HEK293T (cell line): ENCODE results near the gene REV1.

Experiments
- ARNT ChIP-seq: fragments of 450-650 bp; IDR thresholded peaks from 2 replicates; pipeline ENCODE4 v1.6.1; 2017; ENCODE audit warnings: mild to moderate bottlenecking
- BHLHE40 ChIP-seq: fragments of 450-650 bp; IDR thresholded peaks from 2 replicates; pipeline ENCODE4 v1.6.1; 2016; ENCODE audit warnings: mild to moderate bottlenecking, moderate library complexity, borderline replicate concordance
- CTBP1 ChIP-seq: fragments of 450-650 bp; IDR thresholded peaks from 2 replicates; pipeline ENCODE4 v1.6.1; 2016; ENCODE audit warnings: borderline replicate concordance
- HDGF ChIP-seq: fragments of 450-650 bp; IDR thresholded peaks from 2 replicates; pipeline ENCODE4 v1.6.1; 2017; ENCODE audit warnings: antibody characterized with exemption, borderline replicate concordance
- L3MBTL2 ChIP-seq: fragments of 450-650 bp; conservative IDR thresholded peaks from 2 replicates; pipeline ENCODE4 v1.6.1; 2016; ENCODE audit warnings: mild to moderate bottlenecking
- NFRKB ChIP-seq: fragments of 450-650 bp; IDR thresholded peaks from 2 replicates; pipeline ENCODE4 v1.6.1; 2016; ENCODE audit warnings: mild to moderate bottlenecking, moderate library complexity
- SP1 ChIP-seq: fragments of 450-650 bp; IDR thresholded peaks from 2 replicates; pipeline ENCODE4 v1.6.1; 2017
- SUZ12 ChIP-seq: fragments of 450-650 bp; IDR thresholded peaks from 2 replicates; pipeline ENCODE4 v1.6.1; 2016; ENCODE audit warnings: mild to moderate bottlenecking
- TARDBP ChIP-seq: fragments of 450-650 bp; IDR thresholded peaks from 2 replicates; pipeline ENCODE4 v1.6.1; 2016
- TF ChIP-seq, protein P1 (sequence below): fragments of 450-650 bp; IDR thresholded peaks from 2 replicates; pipeline ENCODE4 v1.6.1; 2016

DNA sequence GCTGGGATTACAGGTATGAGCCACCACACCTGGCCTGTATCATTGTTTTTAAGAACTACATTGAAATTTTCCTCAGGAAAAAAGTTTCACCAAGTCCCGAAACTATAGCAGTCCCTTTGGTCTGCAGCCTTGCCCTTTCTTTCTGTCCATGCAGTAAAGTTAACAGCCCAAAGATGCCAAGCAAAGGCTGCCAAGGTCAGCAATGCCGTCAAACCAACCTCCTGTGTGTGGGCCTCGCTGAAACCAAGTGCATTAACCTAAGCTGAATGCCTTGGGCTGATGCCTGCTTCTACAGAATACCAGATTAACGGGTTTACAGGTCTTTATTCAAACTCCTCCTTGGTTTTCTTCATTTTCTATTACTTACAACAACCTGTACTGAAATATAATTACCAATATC is 79.5 kb downstream of the REV1 start:
- TF ChIP-seq ARNT (no peak), CTBP1 (no peak), SP1 (no peak), TARDBP (no peak), SUZ12 (no peak), NFRKB (no peak), HDGF (no peak), L3MBTL2 (no peak), BHLHE40 (no peak)
- TF ChIP-seq, protein P1, sequence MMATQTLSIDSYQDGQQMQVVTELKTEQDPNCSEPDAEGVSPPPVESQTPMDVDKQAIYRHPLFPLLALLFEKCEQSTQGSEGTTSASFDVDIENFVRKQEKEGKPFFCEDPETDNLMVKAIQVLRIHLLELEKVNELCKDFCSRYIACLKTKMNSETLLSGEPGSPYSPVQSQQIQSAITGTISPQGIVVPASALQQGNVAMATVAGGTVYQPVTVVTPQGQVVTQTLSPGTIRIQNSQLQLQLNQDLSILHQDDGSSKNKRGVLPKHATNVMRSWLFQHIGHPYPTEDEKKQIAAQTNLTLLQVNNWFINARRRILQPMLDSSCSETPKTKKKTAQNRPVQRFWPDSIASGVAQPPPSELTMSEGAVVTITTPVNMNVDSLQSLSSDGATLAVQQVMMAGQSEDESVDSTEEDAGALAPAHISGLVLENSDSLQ: no peak
